Right atrium auricular region (tissue), 2 donors: ENCODE measurements around the gene CDK5RAP2. TPM values are rescaled to one million over a fixed set of nuclear protein-coding genes. Genes with fewer than 3 reads are reported as not detected.

Experiments
- DNase-seq: peaks from one replicate; pipeline ENCODE4 v3.0.0-alpha.2; 2019; ENCODE audit warnings: low spot score
- H3K27ac ChIP-seq, 2 donors: fragments of 200-600 bp; sonication (generic); 1 replicate in 1 of 2; 2 replicates in 1 of 2; pipeline ENCODE4 v1.5.1; 2016 to 2019
- H3K27me3 ChIP-seq, 2 donors: fragments of 200-600 bp; sonication (generic); one replicate each; pipeline versions ENCODE4 v1.5.1 to v1.6.0; 2017 to 2019
- H3K36me3 ChIP-seq: fragments of 200-600 bp; sonication (generic); one replicate; pipeline ENCODE4 v1.5.1; 2016
- H3K4me1 ChIP-seq, 2 donors: fragments of 200-600 bp; sonication (generic); one replicate each; pipeline versions ENCODE4 v1.5.1 to v1.6.0; 2017 to 2019
- H3K4me3 ChIP-seq, 2 donors: fragments of 200-600 bp; sonication (generic); 1 replicate in 1 of 2; 2 replicates in 1 of 2; pipeline ENCODE4 v1.5.1; 2017 to 2019; ENCODE audit warnings: mild to moderate bottlenecking in 1 of 2, moderate library complexity in 1 of 2
- H3K9me3 ChIP-seq, 2 donors: fragments of 200-600 bp; sonication (generic); one replicate each; pipeline ENCODE4 v1.5.1; 2019
- total RNA-seq, 2 donors: library from RNA; depleted of rRNA; stranded (reverse); fragments of >200 nt; gene quantifications; one replicate each; pipeline ENCODE4 v1.1.0, GENCODE V29; 2016
- TF ChIP-seq, protein P1 (sequence below), 2 donors: fragments of 200-600 bp; sonication (generic); IDR thresholded peaks; one replicate each; pipeline ENCODE4 v1.5.1; 2019; ENCODE audit warnings: antibody characterized with exemption in 2 of 2

The CDK5RAP2 gene
- total RNA-seq, 2 donors from 2014 or later: 36.7 to 40.4 TPM

DNA sequence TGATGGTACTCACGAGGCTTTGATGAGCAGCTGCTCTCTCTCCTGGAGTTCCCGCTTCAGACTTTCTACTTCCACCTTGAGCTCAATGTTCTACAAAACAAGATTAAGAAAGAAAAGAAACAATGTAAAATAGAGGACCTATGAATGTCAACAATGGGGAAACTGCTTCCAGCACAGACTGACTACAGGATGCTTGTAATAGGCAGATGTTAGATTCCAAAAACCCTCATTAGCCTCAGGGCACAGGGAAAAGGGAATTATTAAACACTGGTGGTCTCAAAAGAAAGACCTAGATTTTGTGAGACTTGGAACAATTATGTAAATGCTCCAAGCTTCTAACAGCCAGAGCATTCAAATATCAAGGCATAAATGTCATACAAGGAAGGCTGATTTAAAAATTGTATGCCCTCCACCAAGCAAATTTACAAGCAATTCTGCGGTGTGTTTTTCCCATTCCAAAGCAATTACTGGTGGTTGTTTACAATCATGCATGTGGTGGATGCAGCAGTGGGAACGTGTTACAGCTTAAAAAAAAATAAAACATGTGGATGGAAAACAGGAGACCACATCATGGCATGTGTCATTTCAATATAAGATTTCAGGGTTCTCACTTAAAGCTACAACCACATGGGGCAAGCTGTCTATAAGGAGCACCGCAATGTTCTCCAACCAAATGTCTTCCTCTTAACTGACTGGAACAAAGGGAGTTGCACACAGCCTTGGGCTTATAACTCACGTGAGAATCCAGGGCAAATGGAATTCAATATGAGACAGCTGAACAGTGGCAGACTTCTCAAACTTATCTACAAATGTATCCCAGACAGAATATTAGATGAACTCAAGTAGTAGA, 34.0 kb downstream of the CDK5RAP2 start:
- H3K9me3 ChIP-seq: no peaks in the 10 kb centered on the region
- no peaks in the 10 kb centered on the region for H3K4me1 ChIP-seq
- TF ChIP-seq, protein P1, sequence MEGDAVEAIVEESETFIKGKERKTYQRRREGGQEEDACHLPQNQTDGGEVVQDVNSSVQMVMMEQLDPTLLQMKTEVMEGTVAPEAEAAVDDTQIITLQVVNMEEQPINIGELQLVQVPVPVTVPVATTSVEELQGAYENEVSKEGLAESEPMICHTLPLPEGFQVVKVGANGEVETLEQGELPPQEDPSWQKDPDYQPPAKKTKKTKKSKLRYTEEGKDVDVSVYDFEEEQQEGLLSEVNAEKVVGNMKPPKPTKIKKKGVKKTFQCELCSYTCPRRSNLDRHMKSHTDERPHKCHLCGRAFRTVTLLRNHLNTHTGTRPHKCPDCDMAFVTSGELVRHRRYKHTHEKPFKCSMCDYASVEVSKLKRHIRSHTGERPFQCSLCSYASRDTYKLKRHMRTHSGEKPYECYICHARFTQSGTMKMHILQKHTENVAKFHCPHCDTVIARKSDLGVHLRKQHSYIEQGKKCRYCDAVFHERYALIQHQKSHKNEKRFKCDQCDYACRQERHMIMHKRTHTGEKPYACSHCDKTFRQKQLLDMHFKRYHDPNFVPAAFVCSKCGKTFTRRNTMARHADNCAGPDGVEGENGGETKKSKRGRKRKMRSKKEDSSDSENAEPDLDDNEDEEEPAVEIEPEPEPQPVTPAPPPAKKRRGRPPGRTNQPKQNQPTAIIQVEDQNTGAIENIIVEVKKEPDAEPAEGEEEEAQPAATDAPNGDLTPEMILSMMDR (IDR thresholded peaks at IDR 0.05): no peak
- H3K4me3 ChIP-seq: no peak overlapping the region
- H3K27me3 ChIP-seq: no peaks in the 10 kb centered on the region
- no peak overlapping the region for H3K27ac ChIP-seq
- H3K36me3 ChIP-seq: peaks cover 62% of the 10 kb centered on the region
- DNase-seq: no peak

DNA sequence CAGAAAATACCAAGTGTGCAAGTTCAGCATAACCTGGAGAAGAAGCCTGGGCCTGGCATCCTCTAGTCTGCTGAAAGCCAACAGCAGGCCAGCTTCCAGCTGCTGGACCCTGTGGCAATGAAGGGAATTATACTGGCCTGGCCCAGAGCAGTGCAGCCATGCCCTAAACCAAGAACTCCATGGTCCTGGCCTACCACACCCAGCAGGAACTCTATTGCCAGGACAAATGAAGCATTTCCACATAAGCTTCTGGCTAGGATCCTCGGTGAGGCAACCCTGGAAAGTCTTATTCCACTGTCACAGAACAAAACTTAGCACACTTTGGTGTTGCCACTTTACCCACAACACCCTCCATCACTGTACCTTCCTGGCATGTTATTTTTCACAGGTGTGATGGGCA, 35.5 kb downstream of the CDK5RAP2 start:
- Histone ChIP-seq H3K4me3 (no peak overlapping the region), H3K9me3 (no peaks in the 10 kb centered on the region), H3K27me3 (no peaks in the 10 kb centered on the region), H3K27ac (no peak overlapping the region), H3K36me3 (peaks cover 56% of the 10 kb centered on the region), H3K4me1 (no peaks in the 10 kb centered on the region)
- no peak for DNase-seq
- TF ChIP-seq, protein P1 (IDR thresholded peaks at IDR 0.05): no peak

DNA sequence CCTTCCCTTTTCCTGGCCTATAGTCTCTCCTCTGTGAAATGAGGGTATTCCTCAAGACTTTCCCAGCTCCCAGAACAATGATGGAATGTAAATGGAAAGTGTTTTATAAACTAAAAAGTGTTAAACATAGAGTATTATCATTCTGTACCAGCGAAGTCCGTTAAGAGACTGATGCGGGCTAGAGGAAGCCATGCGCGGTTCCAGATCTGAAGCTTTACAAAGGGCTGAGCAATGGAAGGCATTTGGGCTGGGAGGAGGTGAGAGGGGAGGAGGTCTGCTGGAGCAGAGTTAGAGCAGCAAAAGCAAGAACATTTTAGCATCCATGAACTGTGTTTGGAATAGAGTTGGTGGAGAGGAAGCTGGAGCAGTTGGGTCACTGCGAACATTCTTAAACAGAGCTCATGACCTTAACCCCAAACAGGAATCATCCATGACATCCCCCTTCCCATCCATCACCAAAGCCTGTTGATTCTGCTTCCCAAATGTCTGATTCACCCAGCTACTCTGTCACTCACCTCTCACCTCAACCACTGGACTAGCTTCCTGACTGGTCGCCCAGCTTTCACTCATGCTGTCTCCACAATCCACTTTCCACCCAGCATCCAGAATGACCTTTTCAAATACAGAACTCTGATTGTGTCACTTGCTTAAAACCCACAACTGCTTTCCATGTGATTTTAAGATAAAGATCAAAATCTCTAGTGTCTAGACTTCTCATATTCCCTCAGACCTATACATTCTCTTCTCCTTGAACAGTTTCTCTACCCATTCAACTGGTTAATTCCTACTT, 37.1 kb downstream of the CDK5RAP2 start:
- TF ChIP-seq, protein P1 (IDR thresholded peaks at IDR 0.05): no peak
- H3K4me3 ChIP-seq: no peak overlapping the region

DNA sequence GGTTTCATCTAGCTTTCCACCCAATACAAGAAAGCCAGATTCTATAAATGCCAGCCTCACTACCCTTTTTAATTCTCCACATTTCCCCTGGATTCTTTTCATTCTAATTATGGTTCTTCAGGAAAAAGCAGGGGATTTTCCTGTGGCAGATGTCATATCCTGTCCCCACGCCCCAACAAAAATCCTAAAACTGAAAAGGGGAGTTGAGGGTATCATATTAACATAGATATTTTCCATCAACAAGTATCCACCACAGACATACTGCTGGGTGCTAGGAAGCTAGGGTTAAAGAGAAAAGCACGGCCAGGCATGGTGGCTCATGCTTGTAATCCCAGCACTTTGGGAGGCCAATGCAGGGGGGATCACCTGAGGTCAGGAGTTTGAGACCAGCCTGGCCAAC, 38.0 kb downstream of the CDK5RAP2 start:
- Histone ChIP-seq H3K9me3 (no peaks in the 10 kb centered on the region), H3K27me3 (no peaks in the 10 kb centered on the region), H3K27ac (no peak overlapping the region), H3K36me3 (peaks cover 34% of the 10 kb centered on the region), H3K4me1 (peaks cover 0 to 13% of the 10 kb centered on the region in 2 donors), H3K4me3 (no peak overlapping the region)
- no peak for DNase-seq
- TF ChIP-seq, protein P1 (IDR thresholded peaks at IDR 0.05): no peak

More for the DNA sequence above, 37.1 kb downstream of the CDK5RAP2 start:
- Histone ChIP-seq H3K27me3 (no peaks in the 10 kb centered on the region), H3K27ac (no peak overlapping the region), H3K9me3 (no peaks in the 10 kb centered on the region), H3K4me1 (peaks cover 0 to 12% of the 10 kb centered on the region in 2 donors), H3K36me3 (peaks cover 40% of the 10 kb centered on the region)
- DNase-seq: no peak

DNA sequence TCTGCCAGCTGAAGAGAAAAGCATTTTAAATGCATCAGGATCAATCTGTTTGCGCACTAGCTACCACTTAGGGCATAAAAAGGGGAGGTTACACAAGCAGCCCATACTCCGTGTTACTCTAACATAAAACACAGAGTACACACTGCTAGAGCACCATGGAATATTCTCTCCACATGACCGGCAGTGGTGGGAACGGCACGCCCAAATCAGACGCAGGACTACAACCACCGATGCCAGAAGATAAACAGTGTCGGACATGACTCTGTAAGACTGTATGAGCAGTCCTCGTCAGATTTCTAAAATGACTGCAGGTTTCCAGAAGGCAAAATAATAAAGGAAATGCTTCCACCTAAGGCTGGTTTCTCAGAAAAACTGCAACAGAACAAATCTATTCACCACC, 40.0 kb downstream of the CDK5RAP2 start:
- H3K36me3 ChIP-seq: peaks cover 35% of the 10 kb centered on the region

More for the DNA sequence above, 40.0 kb downstream of the CDK5RAP2 start:
- Histone ChIP-seq H3K4me3 (no peak overlapping the region), H3K9me3 (no peaks in the 10 kb centered on the region), H3K4me1 (peaks cover 0 to 13% of the 10 kb centered on the region in 2 donors), H3K27ac (no peak overlapping the region), H3K27me3 (no peaks in the 10 kb centered on the region)
- no peak for DNase-seq
- TF ChIP-seq, protein P1 (IDR thresholded peaks at IDR 0.05): no peak
